Femur (tissue), 1 donor: ENCODE measurements around the gene FREM2.

Experiments used
- DNase-seq: peaks from one replicate; pipeline ENCODE4 v3.0.0-alpha.2; 2017

The FREM2 gene

GRCh38 chr13:38686577-38687245 lies at the start of gene FREM2:
FREM2 (plus strand) TSS chr13:38687077; CDS start chr13:38687345, 268 bp downstream.
- DNase-seq = peak; percentile 48

- DNase-seq = no peak
Measured at GRCh38 chr13:38637576-38637975, 49.3 kb upstream of the FREM2 start.

- no peak for DNase-seq
Measured at GRCh38 chr13:38641164-38641948, 45.5 kb upstream of the FREM2 start.

GRCh38 chr13:38647312-38647711 lies 39.6 kb upstream of the FREM2 start:
- DNase-seq = no peak

GRCh38 chr13:38648912-38649311 lies 38.0 kb upstream of the FREM2 start:
- DNase-seq = no peak

- no peak for DNase-seq
Measured at GRCh38 chr13:38656699-38657098, 30.2 kb upstream of the FREM2 start.

- no peak for DNase-seq
Measured at GRCh38 chr13:38657191-38657590, 29.7 kb upstream of the FREM2 start.

GRCh38 chr13:38658906-38659305 lies 28.0 kb upstream of the FREM2 start:
- no peak for DNase-seq

GRCh38 chr13:38661010-38661675 lies 25.7 kb upstream of the FREM2 start:
- no peak for DNase-seq

GRCh38 chr13:38662362-38662761 lies 24.5 kb upstream of the FREM2 start:
- DNase-seq = no peak

GRCh38 chr13:38664906-38665305 lies 22.0 kb upstream of the FREM2 start:
- no peak for DNase-seq

- no peak for DNase-seq
Measured at GRCh38 chr13:38667526-38668109, 19.3 kb upstream of the FREM2 start.

- DNase-seq = no peak
Measured at GRCh38 chr13:38669234-38669964, 17.5 kb upstream of the FREM2 start.

GRCh38 chr13:38670627-38671026 lies 16.2 kb upstream of the FREM2 start:
- no peak for DNase-seq

GRCh38 chr13:38671980-38672379 lies 14.9 kb upstream of the FREM2 start:
- DNase-seq = no peak

- no peak for DNase-seq
Measured at GRCh38 chr13:38674208-38674607, 12.7 kb upstream of the FREM2 start.

- DNase-seq = no peak
Measured at GRCh38 chr13:38680912-38681311, 6.0 kb upstream of the FREM2 start.

- DNase-seq = no peak
Measured at GRCh38 chr13:38684714-38685113, 2.2 kb upstream of the FREM2 start.

- DNase-seq = no peak
Measured at GRCh38 chr13:38685431-38685830, 1.4 kb upstream of the FREM2 start.

- DNase-seq = no peak
Measured at GRCh38 chr13:38685974-38686576, 802 bp upstream of the FREM2 start.

- no peak for DNase-seq
Measured at GRCh38 chr13:38687246-38688229, 661 bp downstream of the FREM2 start.
